Adrenal gland (tissue), 5 donors: ENCODE data around the gene AKAP13.

ENCODE experiments used
- POLR2A ChIP-seq, 2 donors: fragments of 450-650 bp; IDR thresholded peaks; one replicate each; pipeline ENCODE4 v1.6.1; 2017; ENCODE audit warnings: antibody characterized with exemption in 2 of 2, mild to moderate bottlenecking in 2 of 2, moderate library complexity in 1 of 2
- TF ChIP-seq, protein P1 (sequence below), 6 experiments: fragments of 450-650 bp in 4 of 6; fragments of 200-600 bp in 2 of 6; sonication (generic) in 1 of 6; IDR thresholded peaks; 1 replicate in 5 of 6; 2 replicates in 1 of 6; pipeline versions ENCODE4 v1.5.1 to v1.8.0; 2016 to 2021; ENCODE audit warnings: antibody characterized with exemption in 6 of 6, mild to moderate bottlenecking in 2 of 6, moderate library complexity in 1 of 6
- donor health status: DM: no; HTN: no; CAD: no.

DNA sequence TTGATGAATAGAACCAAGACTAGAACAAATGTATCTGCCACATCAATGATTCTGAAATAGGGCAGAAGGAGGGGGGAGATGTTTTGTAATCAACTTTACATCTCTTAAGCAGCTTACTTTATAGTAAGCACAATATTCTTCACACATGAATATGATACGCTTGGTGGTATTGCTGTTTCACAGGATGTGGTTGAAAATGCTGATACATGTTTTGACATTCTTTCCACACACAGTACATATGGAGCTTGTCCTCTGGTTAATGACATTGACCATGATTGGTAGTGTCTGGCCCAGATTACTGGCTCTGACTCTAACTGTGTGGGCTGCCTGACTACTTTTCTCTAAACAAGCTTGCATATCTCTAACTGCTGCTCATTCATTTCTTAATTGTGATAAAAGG lies 245.5 kb downstream of the AKAP13 start:
- TF ChIP-seq, protein P1, sequence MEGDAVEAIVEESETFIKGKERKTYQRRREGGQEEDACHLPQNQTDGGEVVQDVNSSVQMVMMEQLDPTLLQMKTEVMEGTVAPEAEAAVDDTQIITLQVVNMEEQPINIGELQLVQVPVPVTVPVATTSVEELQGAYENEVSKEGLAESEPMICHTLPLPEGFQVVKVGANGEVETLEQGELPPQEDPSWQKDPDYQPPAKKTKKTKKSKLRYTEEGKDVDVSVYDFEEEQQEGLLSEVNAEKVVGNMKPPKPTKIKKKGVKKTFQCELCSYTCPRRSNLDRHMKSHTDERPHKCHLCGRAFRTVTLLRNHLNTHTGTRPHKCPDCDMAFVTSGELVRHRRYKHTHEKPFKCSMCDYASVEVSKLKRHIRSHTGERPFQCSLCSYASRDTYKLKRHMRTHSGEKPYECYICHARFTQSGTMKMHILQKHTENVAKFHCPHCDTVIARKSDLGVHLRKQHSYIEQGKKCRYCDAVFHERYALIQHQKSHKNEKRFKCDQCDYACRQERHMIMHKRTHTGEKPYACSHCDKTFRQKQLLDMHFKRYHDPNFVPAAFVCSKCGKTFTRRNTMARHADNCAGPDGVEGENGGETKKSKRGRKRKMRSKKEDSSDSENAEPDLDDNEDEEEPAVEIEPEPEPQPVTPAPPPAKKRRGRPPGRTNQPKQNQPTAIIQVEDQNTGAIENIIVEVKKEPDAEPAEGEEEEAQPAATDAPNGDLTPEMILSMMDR (IDR thresholded peaks at IDR 0.05) = no peak
- no peak for TF ChIP-seq POLR2A (IDR thresholded peaks at IDR 0.05)
